MM.1S (cell line): ENCODE results near the gene TGFBR3.

Experiments used
- DNase-seq: peaks from one replicate; pipeline ENCODE4 v3.0.0-alpha.2; 2015
- H2AFZ ChIP-seq: fragments of 300-600 bp; sonication (generic); 2 replicates; pipeline ENCODE4 v1.6.0; 2016; ENCODE audit warnings: antibody characterized with exemption, low read length
- H3F3A ChIP-seq: fragments of 300-600 bp; sonication (generic); 2 replicates; pipeline ENCODE4 v1.6.1; 2016; ENCODE audit warnings: mild to moderate bottlenecking, antibody characterized with exemption, low read length, moderate library complexity, mixed read lengths; ENCODE audit not compliant: insufficient read depth
- H3K27ac ChIP-seq: fragments of 300-600 bp; sonication (generic); 2 replicates; pipeline ENCODE4 v1.5.1; 2016; ENCODE audit warnings: mild to moderate bottlenecking, low read length
- H3K27me3 ChIP-seq: fragments of 300-600 bp; sonication (generic); replicated peaks from 2 replicates; pipeline ENCODE4 v1.6.0; 2016; ENCODE audit warnings: low read length; ENCODE audit not compliant: insufficient read depth
- H3K36me3 ChIP-seq: fragments of 300-600 bp; sonication (generic); replicated peaks from 2 replicates; pipeline ENCODE4 v1.6.1; 2016; ENCODE audit warnings: mild to moderate bottlenecking, low read length, mixed read lengths; ENCODE audit not compliant: insufficient read depth
- H3K4me1 ChIP-seq: fragments of 300-600 bp; sonication (generic); 2 replicates; pipeline ENCODE4 v1.6.1; 2016; ENCODE audit warnings: low read length, mixed read lengths
- H3K4me2 ChIP-seq: fragments of 300-600 bp; sonication (generic); 2 replicates; pipeline ENCODE4 v1.6.0; 2016; ENCODE audit warnings: low read depth, low read length
- H3K4me3 ChIP-seq: fragments of 300-600 bp; sonication (generic); 2 replicates; pipeline ENCODE4 v1.5.1; 2016; ENCODE audit warnings: low read length, mixed read lengths
- H3K79me2 ChIP-seq: fragments of 300-600 bp; sonication (generic); 2 replicates; pipeline ENCODE4 v1.6.1; 2016; ENCODE audit warnings: mixed run types, low read length, mixed read lengths
- H3K9ac ChIP-seq: fragments of 300-600 bp; sonication (generic); 2 replicates; pipeline ENCODE4 v1.6.1; 2016; ENCODE audit warnings: low read length, mixed read lengths
- H3K9me2 ChIP-seq: fragments of 300-600 bp; sonication (generic); replicated peaks from 2 replicates; pipeline ENCODE4 v1.6.1; 2016; ENCODE audit warnings: mild to moderate bottlenecking, low read length, mixed read lengths; ENCODE audit not compliant: insufficient read depth
- H3K9me3 ChIP-seq: fragments of 300-600 bp; sonication (generic); replicated peaks from 2 replicates; pipeline ENCODE4 v1.6.1; 2016; ENCODE audit warnings: mild to moderate bottlenecking, low read length, mixed read lengths; ENCODE audit not compliant: insufficient read depth
- H4K20me1 ChIP-seq: fragments of 300-600 bp; sonication (generic); 2 replicates; pipeline ENCODE4 v1.6.1; 2016; ENCODE audit warnings: mild to moderate bottlenecking, low read length, moderate library complexity, mixed read lengths; ENCODE audit not compliant: insufficient read depth
- EZH2 ChIP-seq: fragments of 300-600 bp; sonication (generic); optimal IDR thresholded peaks from 2 replicates; pipeline ENCODE3; 2017; ENCODE audit warnings: low read depth, mild to moderate bottlenecking, antibody characterized with exemption, low read length, mixed read lengths
- EZH2phosphoT487 ChIP-seq: fragments of 300-600 bp; sonication (generic); IDR thresholded peaks from 2 replicates; pipeline ENCODE4 v1.6.1; 2018; ENCODE audit warnings: antibody characterized with exemption, low read length
- TF ChIP-seq, protein P1 (sequence below): fragments of 300-600 bp; sonication (generic); IDR thresholded peaks from 2 replicates; pipeline ENCODE4 v1.5.1; 2016; ENCODE audit warnings: antibody characterized with exemption, low read length, mixed read lengths

TGFBR3 gene

DNA sequence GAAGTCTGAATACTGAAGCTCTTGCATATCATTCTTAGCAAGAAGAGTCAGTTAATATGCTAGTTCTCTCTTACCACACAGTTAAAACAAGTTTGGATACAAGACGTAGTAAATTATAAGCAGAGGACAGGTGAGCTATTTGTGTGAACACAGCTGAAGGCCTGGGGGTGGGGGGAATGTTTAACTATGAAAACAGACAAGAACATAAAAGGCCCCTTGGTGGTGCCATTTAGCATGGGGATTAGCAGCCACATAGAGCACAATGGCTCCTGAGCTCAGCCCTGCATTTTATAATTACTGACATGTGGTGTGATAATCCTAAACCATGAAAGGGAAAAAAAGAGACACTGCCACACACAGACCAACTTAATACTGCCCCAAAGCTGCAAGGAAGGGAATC is 94.8 kb downstream of the TGFBR3 start:
- Histone ChIP-seq H3K9ac (no peak overlapping the region), H3F3A (no peaks in the 10 kb centered on the region), H3K9me3 (no peaks in the 10 kb centered on the region), H3K27ac (no peak overlapping the region), H4K20me1 (no peaks in the 10 kb centered on the region), H3K9me2 (no peaks in the 10 kb centered on the region), H3K4me3 (no peak overlapping the region), H2AFZ (no peak overlapping the region), H3K4me2 (no peak overlapping the region), H3K36me3 (no peaks in the 10 kb centered on the region), H3K79me2 (no peaks in the 10 kb centered on the region), H3K4me1 (no peaks in the 10 kb centered on the region), H3K27me3 (no peaks in the 10 kb centered on the region)
- DNase-seq: no peak
- TF ChIP-seq, protein P1, sequence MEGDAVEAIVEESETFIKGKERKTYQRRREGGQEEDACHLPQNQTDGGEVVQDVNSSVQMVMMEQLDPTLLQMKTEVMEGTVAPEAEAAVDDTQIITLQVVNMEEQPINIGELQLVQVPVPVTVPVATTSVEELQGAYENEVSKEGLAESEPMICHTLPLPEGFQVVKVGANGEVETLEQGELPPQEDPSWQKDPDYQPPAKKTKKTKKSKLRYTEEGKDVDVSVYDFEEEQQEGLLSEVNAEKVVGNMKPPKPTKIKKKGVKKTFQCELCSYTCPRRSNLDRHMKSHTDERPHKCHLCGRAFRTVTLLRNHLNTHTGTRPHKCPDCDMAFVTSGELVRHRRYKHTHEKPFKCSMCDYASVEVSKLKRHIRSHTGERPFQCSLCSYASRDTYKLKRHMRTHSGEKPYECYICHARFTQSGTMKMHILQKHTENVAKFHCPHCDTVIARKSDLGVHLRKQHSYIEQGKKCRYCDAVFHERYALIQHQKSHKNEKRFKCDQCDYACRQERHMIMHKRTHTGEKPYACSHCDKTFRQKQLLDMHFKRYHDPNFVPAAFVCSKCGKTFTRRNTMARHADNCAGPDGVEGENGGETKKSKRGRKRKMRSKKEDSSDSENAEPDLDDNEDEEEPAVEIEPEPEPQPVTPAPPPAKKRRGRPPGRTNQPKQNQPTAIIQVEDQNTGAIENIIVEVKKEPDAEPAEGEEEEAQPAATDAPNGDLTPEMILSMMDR: no peak
- TF ChIP-seq EZH2phosphoT487 (no peak), EZH2 (no peak)

DNA sequence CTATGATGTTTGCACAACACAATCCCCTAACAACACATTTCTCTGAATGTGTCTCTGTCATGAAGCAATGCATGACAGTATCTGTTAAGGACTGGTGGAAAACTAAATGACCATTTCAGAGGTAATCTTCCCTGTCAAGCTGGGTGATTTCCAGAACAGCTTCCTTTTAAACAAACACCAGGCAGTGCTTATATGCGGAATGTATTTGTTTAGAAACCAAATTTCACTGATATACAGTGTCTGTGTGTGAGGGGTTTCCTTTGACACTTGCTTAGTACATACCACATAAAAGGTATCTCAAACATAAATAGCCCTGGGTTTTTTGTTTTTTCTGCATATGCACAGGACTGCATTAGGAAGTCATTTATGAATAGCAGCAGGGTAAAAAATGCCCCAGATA is 95.6 kb downstream of the TGFBR3 start:
- H3K27ac ChIP-seq: no peak overlapping the region
- H3K4me3 ChIP-seq: no peak overlapping the region

GRCh38 chr1:91789273-91789997 is 96.5 kb downstream of the TGFBR3 start:
- Histone ChIP-seq H4K20me1 (no peaks in the 10 kb centered on the region), H3K36me3 (no peaks in the 10 kb centered on the region), H3K79me2 (no peaks in the 10 kb centered on the region), H3K4me2 (no peak overlapping the region), H3K27ac (no peak overlapping the region), H3K9me3 (no peaks in the 10 kb centered on the region), H3F3A (no peaks in the 10 kb centered on the region), H3K4me3 (no peak overlapping the region), H2AFZ (no peak overlapping the region), H3K9ac (no peak overlapping the region), H3K9me2 (no peaks in the 10 kb centered on the region), H3K4me1 (no peaks in the 10 kb centered on the region), H3K27me3 (no peaks in the 10 kb centered on the region)
- no peak for TF ChIP-seq EZH2
- no peak for TF ChIP-seq EZH2phosphoT487
- TF ChIP-seq, protein P1: no peak
- no peak for DNase-seq

More for the DNA sequence above, 95.6 kb downstream of the TGFBR3 start:
- no peaks in the 10 kb centered on the region for H3K9me3 ChIP-seq
- no peaks in the 10 kb centered on the region for H3K27me3 ChIP-seq
- H3K4me1 ChIP-seq: no peaks in the 10 kb centered on the region
- TF ChIP-seq, protein P1: no peak
- TF ChIP-seq EZH2 (no peak), EZH2phosphoT487 (no peak)
- no peaks in the 10 kb centered on the region for H3K36me3 ChIP-seq
- no peaks in the 10 kb centered on the region for H3K79me2 ChIP-seq
- H3F3A ChIP-seq: no peaks in the 10 kb centered on the region
- H4K20me1 ChIP-seq: no peaks in the 10 kb centered on the region
- no peak overlapping the region for H2AFZ ChIP-seq
- H3K9ac ChIP-seq: no peak overlapping the region
- no peak for DNase-seq
- H3K4me2 ChIP-seq: no peak overlapping the region
- H3K9me2 ChIP-seq: no peaks in the 10 kb centered on the region
